H9 (cell line): Measurements from ENCODE around the gene LRRC45. TPM values are rescaled to one million over a fixed set of nuclear protein-coding genes. Genes with fewer than 3 reads are reported as not detected.

Experiments used
- DNase-seq: peaks from one replicate; pipeline ENCODE4 v3.0.0-alpha.2; 2017
- H2AFZ ChIP-seq: one replicate; pipeline ENCODE4 v1.6.1; 2013; ENCODE audit warnings: mild to moderate bottlenecking, low read length, control low read depth, moderate library complexity
- H2AK5ac ChIP-seq: 2 replicates; pipeline ENCODE4 v1.6.1; 2013; ENCODE audit warnings: low read length, control low read depth, mixed read lengths; ENCODE audit not compliant: insufficient read length
- H2BK120ac ChIP-seq: one replicate; pipeline ENCODE4 v1.6.1; 2013; ENCODE audit warnings: low read depth, mild to moderate bottlenecking, low read length, control low read depth, inconsistent platforms; ENCODE audit not compliant: poor library complexity, severe bottlenecking
- H2BK12ac ChIP-seq: 2 replicates; pipeline ENCODE4 v1.6.1; 2013; ENCODE audit warnings: low read length, control low read depth, mixed read lengths, low read depth; ENCODE audit not compliant: insufficient read length
- H2BK15ac ChIP-seq: 2 replicates; pipeline ENCODE4 v1.6.1; 2013; ENCODE audit warnings: low read depth, low read length, control low read depth
- H2BK20ac ChIP-seq: one replicate; pipeline ENCODE4 v1.6.1; 2013; ENCODE audit warnings: low read depth, mild to moderate bottlenecking, low read length, control low read depth, inconsistent platforms; ENCODE audit not compliant: poor library complexity, severe bottlenecking
- H2BK5ac ChIP-seq: 2 replicates; pipeline ENCODE4 v1.6.1; 2013; ENCODE audit warnings: low read length, control low read depth, mixed read lengths; ENCODE audit not compliant: insufficient read length
- H3K14ac ChIP-seq: 2 replicates; pipeline ENCODE4 v1.6.1; 2013; ENCODE audit warnings: low read length, control low read depth; ENCODE audit not compliant: insufficient read depth
- H3K18ac ChIP-seq: 2 replicates; pipeline ENCODE4 v1.6.1; 2013; ENCODE audit warnings: low read depth, mild to moderate bottlenecking, mixed read lengths, low read length, control low read depth; ENCODE audit not compliant: insufficient read length
- H3K23ac ChIP-seq: 2 replicates; pipeline ENCODE4 v1.6.1; 2013; ENCODE audit warnings: low read length, control low read depth, mixed read lengths, low read depth; ENCODE audit not compliant: insufficient read length
- H3K23me2 ChIP-seq: 2 replicates; pipeline ENCODE4 v1.6.1; 2013; ENCODE audit warnings: low read depth, mild to moderate bottlenecking, mixed read lengths, low read length, control low read depth; ENCODE audit not compliant: insufficient read length, poor library complexity, severe bottlenecking
- H3K27ac ChIP-seq: 2 replicates; pipeline ENCODE4 v1.5.1; 2013; ENCODE audit warnings: low read length, control low read depth, mixed read lengths, low read depth; ENCODE audit not compliant: insufficient read length
- H3K27me3 ChIP-seq: 2 replicates; pipeline ENCODE4 v1.6.1; 2013; ENCODE audit warnings: low read length, control low read depth, inconsistent platforms; ENCODE audit not compliant: insufficient read depth
- H3K4ac ChIP-seq: 2 replicates; pipeline ENCODE4 v1.6.1; 2013; ENCODE audit warnings: low read depth, mild to moderate bottlenecking, control low read depth, inconsistent platforms, low read length, moderate library complexity
- H3K4me1 ChIP-seq: 2 replicates; pipeline ENCODE4 v1.6.1; 2013; ENCODE audit warnings: low read length, control low read depth, inconsistent platforms; ENCODE audit not compliant: insufficient read depth
- H3K4me2 ChIP-seq: 2 replicates; pipeline ENCODE4 v1.6.1; 2013; ENCODE audit warnings: low read length, control low read depth, mixed read lengths; ENCODE audit not compliant: insufficient read length, insufficient read depth
- H3K56ac ChIP-seq: 2 replicates; pipeline ENCODE4 v1.6.1; 2013; ENCODE audit warnings: low read depth, mild to moderate bottlenecking, mixed read lengths, low read length, control low read depth; ENCODE audit not compliant: insufficient read length
- H3K79me1 ChIP-seq: 2 replicates; pipeline ENCODE4 v1.6.1; 2013; ENCODE audit warnings: low read depth, mild to moderate bottlenecking, moderate library complexity, low read length, control low read depth, inconsistent platforms; ENCODE audit not compliant: insufficient read depth, poor library complexity, severe bottlenecking
- H3K79me2 ChIP-seq: 2 replicates; pipeline ENCODE4 v1.6.1; 2013; ENCODE audit warnings: low read length, control low read depth, inconsistent platforms; ENCODE audit not compliant: insufficient read depth
- H3K9ac ChIP-seq: 2 replicates; pipeline ENCODE4 v1.6.1; 2013; ENCODE audit warnings: low read length, control low read depth, mixed read lengths; ENCODE audit not compliant: insufficient read length; ENCODE audit errors: extremely low read depth
- H3K9me3 ChIP-seq: one replicate; pipeline ENCODE4 v1.6.1; 2013; ENCODE audit warnings: low read depth, low read length, inconsistent platforms; ENCODE audit not compliant: control insufficient read depth
- H3T11ph ChIP-seq: one replicate; pipeline ENCODE4 v1.6.1; 2013; ENCODE audit warnings: mild to moderate bottlenecking, low read length, control low read depth, inconsistent platforms
- H4K20me1 ChIP-seq: one replicate; pipeline ENCODE4 v1.6.1; 2013; ENCODE audit not compliant: control insufficient read depth, insufficient read length, insufficient read depth
- H4K5ac ChIP-seq: 2 replicates; pipeline ENCODE4 v1.6.1; 2013; ENCODE audit warnings: low read depth, mild to moderate bottlenecking, mixed read lengths, low read length, control low read depth; ENCODE audit not compliant: insufficient read length
- H4K8ac ChIP-seq: replicated peaks from 2 replicates; pipeline ENCODE4 v1.6.1; 2013; ENCODE audit warnings: low read length, control low read depth, mixed read lengths, low read depth; ENCODE audit not compliant: insufficient read length
- H4K91ac ChIP-seq: 2 replicates; pipeline ENCODE4 v1.6.1; 2013; ENCODE audit warnings: low read depth, mild to moderate bottlenecking, moderate library complexity, mixed read lengths, low read length, control low read depth; ENCODE audit not compliant: insufficient read length
- H3K27ac Mint-ChIP-seq, 3 experiments: 2 replicates in 2 of 3; 3 replicates in 1 of 3; pipeline ENCODE4 v1.8.0; 2020 to 2021; ENCODE audit warnings: mixed read lengths in 3 of 3, mild to moderate bottlenecking in 1 of 3, moderate library complexity in 1 of 3
- H3K27me3 Mint-ChIP-seq: 2 replicates; pipeline ENCODE4 v1.8.0; 2021; ENCODE audit warnings: low read depth, mild to moderate bottlenecking, moderate library complexity, mixed read lengths
- H3K36me3 Mint-ChIP-seq, 3 experiments: 2 replicates in 2 of 3; 3 replicates in 1 of 3; pipeline ENCODE4 v1.8.0; 2020 to 2021; ENCODE audit warnings: low read depth in 3 of 3, mixed read lengths in 3 of 3; ENCODE audit not compliant: insufficient read depth in 1 of 3
- H3K4me1 Mint-ChIP-seq, 2 experiments: 2 replicates each; pipeline ENCODE4 v1.8.0; 2020; ENCODE audit warnings: mixed read lengths in 2 of 2
- H3K4me3 Mint-ChIP-seq, 2 experiments: 2 replicates in 1 of 2; 3 replicates in 1 of 2; pipeline ENCODE4 v1.8.0; 2020 to 2021; ENCODE audit warnings: mild to moderate bottlenecking in 2 of 2, mixed read lengths in 2 of 2, moderate library complexity in 1 of 2
- H3K9me3 Mint-ChIP-seq, 2 experiments: 2 replicates in 1 of 2; 3 replicates in 1 of 2; pipeline ENCODE4 v1.8.0; 2020; ENCODE audit warnings: mild to moderate bottlenecking in 2 of 2, mixed read lengths in 2 of 2, moderate library complexity in 1 of 2
- WGBS: extraction: QIAGEN DNeasy Blood & Tissue Kit; methylation state at CpG from one replicate; pipeline ENCODE4 v1.1.7; 2013; ENCODE audit warnings: missing lambda C conversion rate, low lambda C conversion rate, mixed read lengths; ENCODE audit not compliant: insufficient read length; ENCODE audit errors: extremely low coverage; 5-methylcytosine and 5-hydroxymethylcytosine counted together
- total RNA-seq: library from RNA; stranded (reverse); gene quantifications from 2 replicates; pipeline ENCODE4 v1.2.1, GENCODE V29; 2021
- TF ChIP-seq, protein P1 (sequence below): fragments of 200-600 bp; sonication (generic); conservative IDR thresholded peaks from 3 replicates; pipeline ENCODE4 v1.8.0; 2021; ENCODE audit warnings: antibody characterized with exemption, mild to moderate bottlenecking

LRRC45 gene
- total RNA-seq, 1 experiment from 2014 or later: 28.7 TPM

DNA sequence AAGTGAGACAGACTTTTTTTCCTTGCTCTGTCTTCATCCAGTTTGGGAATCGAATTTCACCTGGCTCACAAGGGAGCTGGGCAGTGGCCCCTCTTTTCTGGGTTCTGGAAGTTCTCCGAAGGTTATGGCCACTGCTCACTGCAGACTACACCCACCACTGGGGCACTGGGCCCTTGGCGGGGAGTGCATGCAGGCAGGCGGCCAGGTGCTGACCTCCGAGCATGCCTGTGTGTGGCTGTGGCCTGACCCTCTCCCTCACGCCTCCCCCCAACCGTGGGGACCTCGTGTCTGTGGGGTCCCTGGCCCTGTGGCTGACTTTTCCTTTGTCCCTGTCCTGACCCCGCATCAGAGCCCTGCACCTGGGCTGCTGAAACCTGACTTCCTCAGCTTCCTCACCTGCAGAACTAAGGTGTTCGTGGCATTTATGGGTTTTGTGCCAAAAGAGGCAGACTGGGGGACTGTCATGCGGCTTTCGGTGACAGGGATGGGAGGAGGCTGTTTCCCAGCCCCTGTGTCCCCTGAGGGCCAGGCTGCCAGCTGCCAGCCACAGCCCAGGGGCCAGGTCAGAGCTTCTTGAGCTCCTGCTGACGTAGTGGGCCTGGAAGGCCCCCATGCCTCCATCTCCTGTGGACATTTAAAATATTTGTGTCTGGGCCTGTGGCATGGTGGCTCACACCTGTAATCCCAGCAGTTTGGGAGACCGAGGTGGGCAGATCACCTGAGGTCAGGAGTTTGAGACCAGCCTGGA lies 24.2 kb upstream of the LRRC45 start:
- H3T11ph ChIP-seq: no peak overlapping the region
- no peak overlapping the region for H3K9ac ChIP-seq
- no peak overlapping the region for H3K18ac ChIP-seq
- H2BK5ac ChIP-seq: no peak overlapping the region
- no peaks in the 10 kb centered on the region for H3K4me1 ChIP-seq
- no peak overlapping the region for H3K4me3 Mint-ChIP-seq
- H2BK20ac ChIP-seq: no peak overlapping the region
- H3K4me1 Mint-ChIP-seq: peaks cover 3 to 5% of the 10 kb centered on the region in 2 experiments
- H3K23ac ChIP-seq: no peak overlapping the region
- no peak overlapping the region for H2BK15ac ChIP-seq
- H2AK5ac ChIP-seq: no peak overlapping the region
- no peaks in the 10 kb centered on the region for H3K27me3 Mint-ChIP-seq
- H2BK120ac ChIP-seq: no peak overlapping the region
- H3K79me2 ChIP-seq: no peaks in the 10 kb centered on the region
- H4K91ac ChIP-seq: no peak overlapping the region
- H3K9me3 ChIP-seq: no peaks in the 10 kb centered on the region
- no peak for DNase-seq
- H2AFZ ChIP-seq: no peak overlapping the region
- H3K14ac ChIP-seq: no peak overlapping the region
- H3K9me3 Mint-ChIP-seq: no peaks in the 10 kb centered on the region
- no peak overlapping the region for H3K4ac ChIP-seq
- H3K36me3 Mint-ChIP-seq: peaks cover 0 to 9% (median 9%) of the 10 kb centered on the region in 3 experiments; a peak in 6 of 7 replicates
- H4K5ac ChIP-seq: no peak overlapping the region
- H2BK12ac ChIP-seq: no peak overlapping the region
- H3K4me2 ChIP-seq: no peak overlapping the region
- H3K27ac Mint-ChIP-seq: no peak overlapping the region
- no peak overlapping the region for H3K56ac ChIP-seq
- H3K27me3 ChIP-seq: no peaks in the 10 kb centered on the region
- no peaks in the 10 kb centered on the region for H4K20me1 ChIP-seq
- no peak overlapping the region for H4K8ac ChIP-seq
- no peak overlapping the region for H3K27ac ChIP-seq
- no peaks in the 10 kb centered on the region for H3K23me2 ChIP-seq
- WGBS: no CpG with 5 or more reads among the region's 14 CpGs
- no peaks in the 10 kb centered on the region for H3K79me1 ChIP-seq
- TF ChIP-seq, protein P1, sequence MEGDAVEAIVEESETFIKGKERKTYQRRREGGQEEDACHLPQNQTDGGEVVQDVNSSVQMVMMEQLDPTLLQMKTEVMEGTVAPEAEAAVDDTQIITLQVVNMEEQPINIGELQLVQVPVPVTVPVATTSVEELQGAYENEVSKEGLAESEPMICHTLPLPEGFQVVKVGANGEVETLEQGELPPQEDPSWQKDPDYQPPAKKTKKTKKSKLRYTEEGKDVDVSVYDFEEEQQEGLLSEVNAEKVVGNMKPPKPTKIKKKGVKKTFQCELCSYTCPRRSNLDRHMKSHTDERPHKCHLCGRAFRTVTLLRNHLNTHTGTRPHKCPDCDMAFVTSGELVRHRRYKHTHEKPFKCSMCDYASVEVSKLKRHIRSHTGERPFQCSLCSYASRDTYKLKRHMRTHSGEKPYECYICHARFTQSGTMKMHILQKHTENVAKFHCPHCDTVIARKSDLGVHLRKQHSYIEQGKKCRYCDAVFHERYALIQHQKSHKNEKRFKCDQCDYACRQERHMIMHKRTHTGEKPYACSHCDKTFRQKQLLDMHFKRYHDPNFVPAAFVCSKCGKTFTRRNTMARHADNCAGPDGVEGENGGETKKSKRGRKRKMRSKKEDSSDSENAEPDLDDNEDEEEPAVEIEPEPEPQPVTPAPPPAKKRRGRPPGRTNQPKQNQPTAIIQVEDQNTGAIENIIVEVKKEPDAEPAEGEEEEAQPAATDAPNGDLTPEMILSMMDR: no peak
